Loucy (cell line): ENCODE measurements around the gene PRKN.

ENCODE experiments used
- EZH2phosphoT487 ChIP-seq: fragments of 200-600 bp; IDR thresholded peaks from 2 replicates; pipeline ENCODE4 v1.6.1; 2018; ENCODE audit warnings: antibody characterized with exemption, mild to moderate bottlenecking, moderate library complexity, borderline replicate concordance
- TF ChIP-seq, protein P1 (sequence below): fragments of 200-600 bp; sonication (generic); conservative IDR thresholded peaks from 2 replicates; pipeline ENCODE4 v1.5.1; 2014; ENCODE audit warnings: mild to moderate bottlenecking, antibody characterized with exemption, low read length

DNA sequence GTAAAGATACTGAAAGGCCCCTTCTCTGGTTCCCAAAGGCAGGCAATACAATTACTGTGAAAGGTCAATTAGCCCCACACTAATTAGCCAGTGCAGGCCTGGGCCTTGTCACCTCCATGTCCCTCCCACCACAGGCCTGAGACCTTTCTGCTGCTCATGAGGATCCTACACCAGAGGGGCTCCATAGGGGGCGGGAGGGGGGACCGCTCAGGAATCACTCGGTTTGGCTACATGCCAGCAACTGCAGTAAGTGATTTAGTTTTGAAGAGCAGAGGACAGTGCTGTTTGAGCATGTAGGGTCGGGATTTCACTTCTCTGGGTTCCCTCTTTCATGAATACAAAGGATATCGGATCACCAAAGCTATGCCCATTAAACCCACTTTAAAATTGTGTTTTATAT lies 455.6 kb downstream of the PRKN start:
- TF ChIP-seq, protein P1, sequence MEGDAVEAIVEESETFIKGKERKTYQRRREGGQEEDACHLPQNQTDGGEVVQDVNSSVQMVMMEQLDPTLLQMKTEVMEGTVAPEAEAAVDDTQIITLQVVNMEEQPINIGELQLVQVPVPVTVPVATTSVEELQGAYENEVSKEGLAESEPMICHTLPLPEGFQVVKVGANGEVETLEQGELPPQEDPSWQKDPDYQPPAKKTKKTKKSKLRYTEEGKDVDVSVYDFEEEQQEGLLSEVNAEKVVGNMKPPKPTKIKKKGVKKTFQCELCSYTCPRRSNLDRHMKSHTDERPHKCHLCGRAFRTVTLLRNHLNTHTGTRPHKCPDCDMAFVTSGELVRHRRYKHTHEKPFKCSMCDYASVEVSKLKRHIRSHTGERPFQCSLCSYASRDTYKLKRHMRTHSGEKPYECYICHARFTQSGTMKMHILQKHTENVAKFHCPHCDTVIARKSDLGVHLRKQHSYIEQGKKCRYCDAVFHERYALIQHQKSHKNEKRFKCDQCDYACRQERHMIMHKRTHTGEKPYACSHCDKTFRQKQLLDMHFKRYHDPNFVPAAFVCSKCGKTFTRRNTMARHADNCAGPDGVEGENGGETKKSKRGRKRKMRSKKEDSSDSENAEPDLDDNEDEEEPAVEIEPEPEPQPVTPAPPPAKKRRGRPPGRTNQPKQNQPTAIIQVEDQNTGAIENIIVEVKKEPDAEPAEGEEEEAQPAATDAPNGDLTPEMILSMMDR, result no peak
- TF ChIP-seq EZH2phosphoT487, result no peak
